Stimulated activated CD8-positive, alpha-beta memory T cell treated with anti-CD3 and anti-CD28 coated beads, Interleukin-2, amount 100 ng/mL, for 48 hours (primary cell): ENCODE data around the gene MELTF.

Experiments used
- DNase-seq, 2 donors: peaks; one replicate each; pipeline ENCODE4 v3.0.0-alpha.2; 2020; ENCODE audit warnings: low read depth in 2 of 2

Gene MELTF

DNA sequence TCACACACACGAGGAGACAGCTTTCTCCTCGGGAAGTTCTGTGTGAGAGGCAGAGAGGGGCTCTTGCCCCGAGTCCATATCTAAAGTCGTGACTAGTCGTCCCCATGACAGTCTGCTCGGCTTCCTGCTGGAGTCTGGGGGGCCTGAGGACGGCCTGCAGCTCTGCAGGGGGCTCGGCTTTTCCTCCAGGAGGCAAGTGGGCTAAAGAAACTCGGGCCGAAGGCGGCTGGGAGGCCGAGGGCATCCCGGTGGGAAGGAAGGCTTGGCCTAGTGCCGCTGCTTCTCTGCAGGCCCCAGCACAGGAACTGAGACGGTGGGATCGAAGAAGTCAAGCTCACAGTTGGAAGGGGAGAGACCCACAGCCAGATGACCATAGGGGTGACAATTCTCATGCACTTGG, 35.6 kb downstream of the MELTF start:
- no peak for DNase-seq

DNA sequence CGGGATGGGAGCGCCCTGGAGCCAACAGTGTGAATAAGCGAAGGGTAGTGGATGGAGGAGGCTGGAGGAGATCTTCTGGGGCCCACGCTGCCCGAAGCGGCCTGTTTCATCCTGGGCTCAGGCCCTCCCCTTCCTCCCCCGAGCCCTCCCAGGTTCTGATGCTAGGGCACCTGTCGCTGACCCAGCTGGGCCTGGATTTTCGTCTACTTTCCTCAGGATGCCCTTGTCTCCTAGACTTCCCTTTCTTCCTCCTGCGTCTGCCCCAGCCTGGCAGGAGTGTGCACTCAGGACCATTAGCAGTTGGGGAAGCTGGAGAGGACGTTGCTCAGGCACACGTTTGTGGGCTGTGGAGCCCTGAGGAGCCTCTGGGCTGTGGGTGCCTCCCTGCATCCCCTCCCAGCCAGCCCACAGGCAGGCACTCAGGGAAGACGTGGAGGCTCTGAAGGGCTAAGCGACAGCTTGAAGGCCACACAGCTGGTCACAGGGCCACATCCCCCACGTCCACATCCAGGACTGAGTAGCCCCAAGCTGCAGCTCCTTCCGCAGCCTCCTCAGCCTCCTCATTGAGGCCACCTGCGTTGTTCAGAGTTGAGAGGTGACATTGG, 37.1 kb downstream of the MELTF start:
- DNase-seq: no peak

DNA sequence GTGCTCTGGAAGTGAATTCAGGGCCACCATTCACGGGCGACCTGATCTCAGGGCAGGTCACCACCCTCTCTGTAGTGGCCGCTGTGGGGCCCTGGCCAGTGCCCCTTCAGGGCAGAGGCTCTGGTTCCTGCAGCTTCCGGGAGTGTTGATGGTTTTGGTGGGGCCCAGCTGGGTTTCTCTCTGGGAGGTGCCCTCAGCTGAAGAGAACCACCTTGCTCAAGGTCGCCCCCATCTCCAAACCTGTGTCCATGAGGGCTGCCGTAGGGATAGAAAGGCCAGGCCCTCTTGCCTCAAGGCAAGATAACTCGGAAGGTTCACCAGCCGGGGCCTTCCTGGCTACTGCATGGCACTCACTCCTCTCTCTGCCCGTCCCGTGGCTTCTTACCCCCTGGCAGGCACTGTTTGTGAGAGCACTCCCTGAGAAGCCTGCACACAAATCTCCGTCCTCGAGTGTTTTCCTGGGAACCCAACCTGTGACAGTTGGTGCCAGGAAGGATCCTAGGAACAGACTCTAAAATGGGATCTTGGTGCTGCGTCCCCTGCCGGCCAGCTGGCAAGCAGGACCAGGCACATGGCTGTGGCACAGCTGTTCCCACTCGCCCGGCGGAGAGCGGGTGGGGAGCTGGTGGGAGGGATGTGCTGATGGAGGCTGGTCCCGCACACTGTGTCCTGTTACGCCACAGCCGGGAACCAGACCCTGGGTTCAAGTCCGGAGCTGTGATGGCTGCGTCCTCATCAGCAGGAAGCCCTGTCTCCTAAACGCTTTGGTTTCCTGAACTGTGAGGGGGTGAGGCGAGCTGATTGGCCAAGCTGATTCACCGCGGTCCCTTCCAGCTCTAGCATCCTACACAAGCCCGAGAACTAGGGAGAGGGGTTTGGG, 37.8 kb downstream of the MELTF start:
- DNase-seq: no peak

DNA sequence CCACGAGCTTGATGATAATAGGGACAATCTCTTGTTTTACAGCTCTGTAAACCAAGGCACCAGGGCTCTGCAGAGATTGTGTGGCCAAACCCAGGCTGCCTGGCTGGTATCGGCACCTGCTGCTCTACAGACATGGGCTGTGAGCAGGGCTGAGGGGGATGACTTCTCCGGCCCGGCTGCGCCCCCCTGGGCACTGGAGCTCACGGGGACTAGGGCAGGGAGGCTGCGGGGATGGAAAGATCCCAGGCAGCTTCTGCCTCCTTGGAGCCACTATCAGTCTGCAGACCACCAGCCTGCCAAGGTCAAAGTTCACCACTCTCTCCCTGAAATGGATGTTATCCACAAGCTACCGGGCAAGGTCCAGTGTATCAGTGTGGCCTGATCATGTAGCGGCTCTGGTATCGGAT, 39.0 kb downstream of the MELTF start:
- DNase-seq: no peak

DNA sequence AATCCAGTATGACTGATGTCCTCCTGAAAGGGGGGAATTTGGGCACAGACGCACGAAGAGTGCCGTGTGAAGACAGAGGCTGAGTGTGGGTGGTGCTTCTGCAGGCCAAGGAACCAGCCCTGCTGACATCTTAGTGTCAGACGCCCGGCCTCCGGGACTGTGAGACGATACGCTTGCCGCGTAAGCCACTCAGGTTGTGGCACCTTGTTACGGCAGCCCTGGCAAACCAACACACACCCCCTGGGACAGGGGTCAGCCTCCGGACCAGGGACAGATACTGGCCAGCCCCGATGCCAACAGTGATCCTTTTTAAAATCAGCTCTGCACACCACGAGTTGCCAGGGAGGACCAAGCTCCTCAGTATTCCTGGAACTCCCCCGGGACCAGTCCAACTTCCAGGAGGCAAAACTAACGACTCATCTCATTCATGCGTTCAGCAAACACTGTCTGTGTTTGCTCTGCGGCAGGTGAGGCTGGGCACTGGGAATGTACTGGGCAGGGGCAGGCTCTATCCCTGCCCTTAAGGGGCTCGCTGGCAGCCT, 39.8 kb downstream of the MELTF start:
- no peak for DNase-seq

DNA sequence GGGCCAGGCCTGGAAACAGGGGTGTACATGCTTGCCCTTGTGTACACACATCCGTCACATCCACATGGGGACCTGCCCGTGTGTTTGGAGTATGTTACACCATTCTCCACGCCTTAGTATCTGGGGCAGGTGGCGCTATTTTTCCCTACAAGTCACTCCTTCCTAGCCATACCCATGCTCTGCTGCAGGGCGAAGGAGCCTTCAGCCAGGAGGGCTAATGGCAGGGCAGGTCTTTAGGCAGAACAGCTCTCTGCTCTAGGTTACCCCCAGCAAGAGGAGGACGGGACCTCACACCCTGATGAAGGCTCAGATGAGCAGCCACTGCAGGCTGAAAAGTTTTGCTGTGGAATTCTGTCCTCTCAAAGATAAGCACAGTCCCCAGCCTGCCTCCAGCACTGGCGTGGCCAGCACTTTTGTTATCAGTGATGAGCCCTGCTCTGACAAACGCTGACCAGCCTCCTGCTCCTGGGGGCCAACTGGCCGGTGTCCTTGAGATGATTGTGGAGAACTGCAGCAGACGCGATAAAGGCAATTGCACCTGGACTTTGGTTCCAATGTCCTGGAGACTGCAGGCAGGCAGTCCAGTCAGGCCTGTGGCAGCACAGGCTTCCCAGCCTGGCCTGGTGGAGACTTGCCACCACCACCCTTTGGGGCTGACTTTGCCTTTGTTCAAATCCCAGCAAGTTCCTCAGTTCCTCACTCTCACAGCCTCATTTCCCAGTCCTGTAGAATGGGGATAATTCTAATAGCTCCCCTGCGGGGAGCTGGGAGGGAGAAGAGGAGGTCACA, 41.2 kb downstream of the MELTF start:
- DNase-seq: no peak

DNA sequence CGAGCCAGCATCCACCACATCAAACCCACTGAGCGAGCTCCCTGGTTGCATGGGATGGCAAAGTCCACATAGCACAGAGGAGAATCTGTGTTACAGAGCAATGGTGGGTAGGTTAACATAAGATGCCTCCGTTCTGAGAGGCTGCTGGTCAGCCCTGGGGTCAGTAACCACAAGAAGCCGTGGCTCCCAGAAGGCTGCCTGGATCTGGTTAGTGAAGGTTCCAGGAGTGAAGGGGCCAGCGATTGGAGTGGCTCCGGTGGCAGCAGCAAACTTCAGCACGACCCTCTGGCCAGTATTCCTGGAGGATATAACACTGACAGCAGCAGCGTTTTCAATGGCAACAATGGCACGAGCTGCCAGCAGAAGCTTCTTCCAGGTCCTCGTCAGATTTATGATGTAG, 42.6 kb downstream of the MELTF start:
- DNase-seq: no peak

DNA sequence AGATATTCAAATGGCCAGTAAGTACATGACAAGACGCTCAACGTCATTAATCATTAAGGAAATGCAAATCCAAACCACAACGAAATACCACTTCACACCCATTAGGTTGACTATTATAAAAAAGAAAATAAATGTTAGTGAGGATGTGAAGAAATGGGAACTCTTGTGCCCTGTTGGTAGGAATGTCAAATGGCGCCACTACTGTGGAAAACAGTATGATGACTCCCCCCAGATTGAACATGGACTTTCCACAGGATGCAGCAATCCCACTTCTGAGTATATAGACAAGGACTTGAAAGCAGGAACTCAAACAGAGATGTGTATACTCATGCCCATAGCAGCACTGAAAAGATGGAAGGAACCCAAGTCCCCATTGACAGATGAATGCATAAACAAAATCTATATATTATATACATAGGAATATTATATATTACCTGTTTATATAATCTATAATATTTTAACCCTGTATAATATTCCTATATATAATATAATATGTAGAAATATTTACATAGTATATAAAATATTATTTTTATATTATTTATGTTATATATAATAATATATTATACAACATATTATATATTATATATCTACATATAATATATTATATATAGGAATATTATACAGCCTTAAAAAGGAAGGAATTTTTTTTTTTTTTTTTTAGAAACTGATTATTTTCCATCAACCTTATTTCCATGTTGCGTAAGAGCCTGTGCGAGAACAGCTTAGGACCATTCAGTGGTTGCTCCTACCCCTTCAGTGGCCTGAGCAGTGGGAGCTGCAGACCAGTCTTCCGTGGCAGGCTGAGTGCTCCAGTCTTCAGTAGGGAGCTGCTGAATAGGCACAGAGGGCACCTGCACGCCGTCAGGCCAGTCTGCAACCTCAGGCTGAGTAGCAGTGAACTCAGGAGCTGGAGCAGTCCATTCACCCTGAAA, 43.4 kb downstream of the MELTF start:
- DNase-seq: no peak

DNA sequence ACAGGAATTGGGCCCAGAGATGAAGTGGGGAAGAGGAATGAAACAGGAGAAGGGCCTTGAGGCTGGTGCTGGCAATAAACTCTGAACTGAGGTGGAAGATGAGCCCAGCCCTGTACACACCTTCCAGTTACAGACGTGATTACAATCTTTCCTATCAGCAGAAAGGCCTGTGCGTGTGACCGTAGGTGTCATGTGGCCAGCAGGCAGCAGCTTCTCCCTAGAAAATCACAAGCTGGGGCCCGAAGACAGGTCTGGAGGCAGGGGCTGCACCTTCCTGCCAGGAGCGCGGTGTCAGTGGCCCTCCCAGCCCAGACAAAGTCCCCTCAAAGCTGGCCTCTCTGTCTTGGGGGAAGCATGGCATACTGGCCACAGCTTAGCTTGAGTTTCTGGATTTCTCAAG, 44.3 kb downstream of the MELTF start:
- DNase-seq: no peak

DNA sequence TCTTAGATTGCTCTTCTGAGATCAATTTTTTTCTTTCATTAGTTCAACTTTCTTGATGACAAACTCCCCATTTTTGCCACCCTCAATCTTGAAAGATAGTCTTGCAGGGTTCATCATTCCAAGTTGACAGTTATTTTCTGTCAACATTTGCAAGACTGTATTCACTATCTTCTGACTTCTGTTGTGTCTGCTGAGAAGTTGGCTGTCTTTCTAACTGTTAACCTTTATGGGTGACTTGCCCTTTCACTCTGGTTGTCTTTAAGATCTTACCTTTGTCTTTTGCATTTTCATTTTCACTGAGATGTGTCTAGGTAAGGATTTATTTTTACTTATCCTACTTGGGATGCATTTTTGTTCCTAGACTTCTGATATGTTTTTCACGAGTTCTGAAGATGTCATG, 46.4 kb downstream of the MELTF start:
- DNase-seq: no peak

DNA sequence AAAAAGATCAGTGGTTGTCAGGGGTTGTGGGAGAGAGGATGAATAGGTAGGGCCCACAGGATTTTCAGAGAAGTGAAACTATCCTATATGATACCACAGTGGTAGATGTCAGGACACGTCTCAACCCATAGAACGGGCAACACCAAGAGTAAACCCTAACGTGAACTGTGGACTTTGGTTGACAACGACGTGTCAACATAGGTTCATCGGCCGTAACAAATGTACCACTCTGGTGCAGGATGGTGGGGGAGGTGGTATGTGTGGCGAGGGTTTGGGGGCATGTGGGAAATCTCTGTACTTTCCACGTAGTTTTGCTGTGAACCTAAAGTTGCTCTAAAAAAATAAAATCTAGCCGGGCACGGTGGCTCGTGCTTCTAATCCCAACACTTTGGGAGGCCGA, 48.0 kb downstream of the MELTF start:
- no peak for DNase-seq

DNA sequence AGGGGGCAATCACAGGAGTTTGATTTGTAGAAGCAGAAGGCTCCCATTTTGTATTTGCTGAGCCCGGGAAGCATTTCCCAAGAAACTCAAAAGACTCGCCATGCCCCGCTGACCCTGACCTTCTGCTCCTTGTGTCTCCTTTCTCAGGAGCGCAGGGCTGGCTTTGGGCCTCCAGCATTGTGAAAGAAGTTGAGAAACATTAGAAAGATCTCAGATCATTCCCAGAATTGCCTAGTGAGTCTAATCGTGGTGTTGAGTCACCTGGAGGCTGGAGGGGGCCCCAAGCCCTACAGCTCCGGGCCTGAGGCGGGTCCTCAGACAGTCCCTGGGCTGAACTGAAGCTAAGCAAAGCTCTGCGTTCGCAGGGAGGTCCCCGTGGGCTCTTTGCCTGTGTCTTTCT, 50.1 kb downstream of the MELTF start:
- DNase-seq: no peak

DNA sequence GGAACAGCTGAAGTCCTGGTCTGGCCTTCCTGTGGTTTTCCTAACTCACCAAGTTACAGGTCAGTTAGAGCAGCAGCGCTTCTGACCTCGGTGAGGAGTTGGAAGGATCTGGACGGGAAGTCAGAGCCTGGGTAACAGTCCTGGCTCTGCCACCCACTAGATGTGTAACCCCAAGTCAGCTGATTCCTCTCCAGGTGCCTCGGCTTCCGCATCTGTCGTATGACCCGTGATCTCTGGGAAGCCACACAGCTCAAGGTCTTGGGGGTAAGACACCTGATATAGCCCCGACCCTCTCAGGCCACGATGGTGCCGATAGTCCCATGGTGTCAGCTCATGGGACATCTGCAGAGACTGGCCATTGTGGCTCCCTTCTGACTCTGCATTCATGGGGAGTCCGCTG, 52.7 kb downstream of the MELTF start:
- DNase-seq: no peak

DNA sequence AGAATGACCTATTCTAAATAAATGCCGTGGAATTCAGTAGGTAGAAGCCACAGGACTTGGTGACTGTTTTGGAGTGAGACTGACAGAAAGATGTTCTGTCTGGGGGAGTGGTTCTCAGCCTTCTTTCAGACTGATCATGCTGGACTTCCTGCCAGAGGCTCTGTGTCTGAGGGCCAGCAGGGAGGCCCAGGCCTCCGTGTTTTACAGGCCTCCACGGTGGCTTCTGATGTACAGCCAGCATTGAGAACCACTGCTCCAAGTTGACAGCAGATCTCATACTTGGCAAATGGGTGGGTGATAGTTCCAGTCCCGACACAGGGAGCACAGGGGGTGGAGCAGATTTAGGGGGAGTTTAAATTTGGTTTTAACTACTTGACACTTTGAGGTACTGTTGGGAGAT, 54.3 kb downstream of the MELTF start:
- no peak for DNase-seq

DNA sequence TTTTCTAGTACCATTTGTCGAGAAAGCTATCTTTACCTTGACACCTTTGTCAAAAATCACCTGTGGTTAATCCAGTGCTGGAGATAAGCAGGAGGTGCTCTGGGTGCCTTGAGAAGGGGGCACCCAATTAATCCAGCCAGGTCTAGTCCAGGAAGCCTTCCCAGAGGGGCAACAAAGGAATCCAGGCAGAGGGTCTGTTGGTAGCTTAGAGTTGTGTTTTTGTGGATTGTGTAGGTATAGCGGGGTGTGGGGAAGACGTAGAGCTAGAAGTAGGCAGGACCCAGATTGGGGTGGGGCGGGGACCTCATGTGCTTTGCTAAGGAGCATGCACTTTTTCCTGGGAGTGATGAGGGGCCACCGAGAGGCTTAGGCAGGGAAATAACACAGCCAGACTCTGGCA, 55.0 kb downstream of the MELTF start:
- DNase-seq: no peak

DNA sequence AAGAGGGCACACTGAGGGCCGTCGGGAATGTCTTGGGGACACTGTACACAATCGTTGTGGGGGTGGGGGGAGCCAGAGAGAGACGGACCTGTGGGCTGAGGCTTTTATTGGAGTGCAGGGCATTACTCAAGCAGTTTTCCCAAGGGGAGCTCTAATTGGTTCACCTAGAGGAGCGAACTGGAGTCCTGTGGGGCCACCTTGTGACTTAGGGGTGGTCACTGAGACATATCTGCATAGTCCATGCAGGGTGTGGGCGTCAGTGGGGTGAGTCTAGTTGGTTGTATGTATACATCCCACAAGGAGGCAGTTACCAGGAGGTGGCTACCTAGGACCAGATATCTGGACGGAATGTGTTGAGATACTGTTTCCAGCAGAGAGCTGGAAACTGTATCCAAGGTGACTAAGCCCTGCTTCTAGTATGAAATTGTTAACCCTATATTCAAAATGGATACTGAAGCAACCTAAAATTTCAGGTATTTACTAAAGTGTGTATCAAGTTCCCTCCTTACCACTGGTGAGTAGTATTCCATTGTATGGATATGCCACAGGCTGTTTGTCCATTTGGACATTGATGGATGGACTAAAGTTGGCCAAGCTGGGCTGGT, 58.4 kb downstream of the MELTF start:
- DNase-seq: no peak

DNA sequence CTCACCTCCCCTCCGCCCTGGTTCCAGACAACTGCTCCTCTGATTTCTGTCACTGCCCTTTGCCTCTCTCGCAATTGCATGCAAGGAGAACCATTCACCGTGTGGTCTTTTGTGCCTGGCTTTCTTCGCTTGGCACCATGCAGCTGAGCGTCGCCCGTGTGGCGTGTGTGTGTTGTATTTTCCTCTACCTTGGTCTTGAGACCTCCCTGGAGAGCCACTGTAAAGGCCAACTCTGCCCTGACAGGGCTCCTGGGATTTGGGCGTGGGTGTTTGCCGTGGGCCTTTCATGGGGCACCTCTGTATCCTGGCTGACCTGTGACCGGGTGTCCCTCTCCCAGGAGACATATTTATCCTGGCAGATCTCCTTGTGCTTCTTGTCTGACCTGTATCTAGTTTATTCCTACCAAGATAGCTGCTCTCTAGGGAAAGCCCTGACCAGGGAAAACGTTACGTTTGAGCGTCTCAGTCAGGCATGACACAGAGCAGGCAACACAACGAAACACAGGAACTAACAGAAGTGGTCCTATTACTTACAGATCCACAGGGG, 59.0 kb downstream of the MELTF start:
- DNase-seq: no peak

DNA sequence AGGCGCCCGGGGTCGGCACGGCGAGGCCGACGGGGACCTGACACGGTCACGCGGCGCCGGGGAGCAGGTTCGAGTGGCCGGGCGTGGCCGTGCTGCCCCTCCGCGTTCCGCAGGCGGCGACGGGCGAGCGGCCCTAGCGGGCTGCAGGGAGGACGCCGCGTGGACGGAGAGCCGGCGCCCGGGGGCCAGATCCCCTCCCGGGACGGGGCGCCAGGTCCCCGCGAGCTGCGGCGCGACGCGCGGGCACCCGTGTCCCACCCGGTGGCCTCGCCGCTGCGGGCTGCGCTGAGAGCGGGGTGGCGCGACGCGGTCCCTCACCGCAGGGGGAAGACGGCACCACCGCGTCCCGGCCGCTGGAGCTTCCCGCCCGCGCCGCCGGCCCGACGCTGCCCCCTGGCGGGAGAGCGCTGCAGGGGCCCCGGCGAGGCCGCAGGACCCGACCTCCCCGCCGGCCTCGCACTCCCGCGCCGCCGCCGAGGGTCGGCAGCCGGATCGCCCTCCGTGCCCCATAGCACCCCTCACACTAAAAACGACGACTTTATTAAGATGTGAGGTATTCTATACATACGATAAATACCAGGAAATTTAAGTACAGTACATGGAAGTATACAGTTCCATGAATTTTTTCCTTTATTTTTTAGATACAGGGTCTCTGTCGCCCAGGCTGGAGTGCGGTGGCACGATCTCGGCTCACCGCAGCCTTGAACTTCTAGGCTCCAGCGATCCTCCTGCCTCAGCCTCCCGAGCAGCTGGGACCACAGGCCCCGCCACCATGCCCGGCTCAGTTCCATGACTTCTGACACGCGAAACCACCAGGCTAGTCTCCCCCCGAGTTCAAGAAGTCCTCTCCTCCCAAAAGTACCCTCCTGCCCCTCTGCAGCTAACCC, 59.7 kb downstream of the MELTF start:
- DNase-seq: peak; percentile 56 to 68

DNA sequence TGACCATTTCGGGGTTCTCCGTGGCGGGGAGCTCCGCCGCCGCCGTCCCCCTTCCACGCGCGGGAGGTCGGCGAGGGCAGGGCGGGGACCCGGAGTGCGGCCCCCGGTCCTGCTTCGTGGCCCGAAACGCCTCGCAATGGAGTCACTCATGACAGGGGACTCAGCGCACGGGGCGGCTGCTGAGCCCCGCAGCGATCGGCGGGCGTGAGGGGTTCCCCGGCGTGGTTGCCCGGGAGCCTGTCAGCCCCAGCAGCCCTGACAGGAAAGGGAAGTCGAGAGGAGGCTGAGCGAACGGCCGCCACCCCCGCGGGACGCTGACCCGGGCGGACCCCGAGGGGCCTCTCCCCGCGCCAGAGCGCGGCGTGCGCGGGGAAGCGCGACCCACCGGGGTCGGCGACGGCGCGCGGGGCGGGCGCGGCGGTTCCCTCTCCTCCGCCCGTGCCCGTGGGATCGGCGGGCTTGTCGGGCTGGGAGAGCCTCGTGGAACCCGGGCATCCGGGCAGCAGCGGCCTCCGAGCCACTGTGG, 60.4 kb downstream of the MELTF start:
- DNase-seq: peak; percentile 32 to 35
